Smooth muscle cell (in vitro differentiated cells): ENCODE data around the gene FMO2. TPM values are rescaled to one million over a fixed set of nuclear protein-coding genes. Genes with fewer than 3 reads are reported as not detected.

ENCODE experiments used
- DNase-seq: peaks from one replicate; lab custom pipeline; 2025; ENCODE audit not compliant: unreplicated experiment; lab: John Stamatoyannopoulos, UW
- H2AFZ ChIP-seq: fragments of 200-600 bp; sonication (generic); 2 replicates; pipeline ENCODE4 v1.6.0; 2016; ENCODE audit warnings: antibody characterized with exemption, low read depth, mild to moderate bottlenecking
- H3F3A ChIP-seq: fragments of 200-600 bp; sonication (generic); 2 replicates; pipeline ENCODE4 v1.6.0; 2017; ENCODE audit warnings: antibody characterized with exemption, low read depth
- H3K27ac ChIP-seq: fragments of 200-600 bp; sonication (generic); 2 replicates; pipeline ENCODE4 v1.5.1; 2016; ENCODE audit warnings: low read depth, mild to moderate bottlenecking
- H3K27me3 ChIP-seq: fragments of 200-600 bp; sonication (generic); 2 replicates; pipeline ENCODE4 v1.6.1; 2016; ENCODE audit warnings: low read depth, mild to moderate bottlenecking
- H3K36me3 ChIP-seq: fragments of 200-600 bp; sonication (generic); 2 replicates; pipeline ENCODE4 v1.5.1; 2016; ENCODE audit warnings: low read depth
- H3K4me1 ChIP-seq: fragments of 200-600 bp; sonication (generic); 2 replicates; pipeline ENCODE4 v1.5.1; 2016; ENCODE audit warnings: low read depth
- H3K4me2 ChIP-seq: fragments of 200-600 bp; sonication (generic); 2 replicates; pipeline ENCODE4 v1.6.0; 2016; ENCODE audit warnings: mild to moderate bottlenecking
- H3K4me3 ChIP-seq: fragments of 200-600 bp; sonication (generic); 2 replicates; pipeline ENCODE4 v1.5.1; 2016; ENCODE audit warnings: mild to moderate bottlenecking
- H3K79me2 ChIP-seq: fragments of 200-600 bp; sonication (generic); 2 replicates; pipeline ENCODE4 v1.6.0; 2016; ENCODE audit warnings: low read depth, mild to moderate bottlenecking
- H3K9ac ChIP-seq: fragments of 200-600 bp; sonication (generic); 2 replicates; pipeline ENCODE4 v1.6.0; 2016; ENCODE audit warnings: low read depth
- H3K9me3 ChIP-seq: fragments of 200-600 bp; sonication (generic); replicated peaks from 2 replicates; pipeline ENCODE4 v1.5.1; 2016; ENCODE audit warnings: low read depth
- H4K20me1 ChIP-seq: fragments of 200-600 bp; sonication (generic); 2 replicates; pipeline ENCODE4 v1.6.0; 2016; ENCODE audit warnings: low read depth
- WGBS: methylation state at CpG from one replicate; pipeline ENCODE4 v1.1.7; 2016; ENCODE audit warnings: low lambda C conversion rate; 5-methylcytosine and 5-hydroxymethylcytosine counted together
- polyA plus RNA-seq: library from polyadenylated mRNA; unstranded; fragments of >200 nt; fragmentation: Nextera tagmentation; extraction: Ambion mirVana; gene quantifications from 2 replicates; pipeline ENCODE4 v1.2.1, GENCODE V29; 2016
- small RNA-seq: library from RNA; depleted of rRNA; stranded (forward); fragments of <200 nt; gene quantifications from one replicate; pipeline ENCODE3, GENCODE V24; 2014
- total RNA-seq: library from RNA; depleted of rRNA; stranded (reverse); fragments of >200 nt; gene quantifications from 2 replicates; pipeline ENCODE4 v1.2.3, GENCODE V29; 2014
- TF ChIP-seq, protein P1 (sequence below): fragments of 200-600 bp; sonication (generic); IDR thresholded peaks from 2 replicates; pipeline ENCODE4 v1.5.1; 2017; ENCODE audit warnings: borderline replicate concordance, mild to moderate bottlenecking, antibody characterized with exemption; ENCODE audit not compliant: insufficient read depth, poor library complexity, severe bottlenecking

The FMO2 gene
- total and polyA plus RNA-seq, 2 experiments from 2014 or later = not detected

DNA sequence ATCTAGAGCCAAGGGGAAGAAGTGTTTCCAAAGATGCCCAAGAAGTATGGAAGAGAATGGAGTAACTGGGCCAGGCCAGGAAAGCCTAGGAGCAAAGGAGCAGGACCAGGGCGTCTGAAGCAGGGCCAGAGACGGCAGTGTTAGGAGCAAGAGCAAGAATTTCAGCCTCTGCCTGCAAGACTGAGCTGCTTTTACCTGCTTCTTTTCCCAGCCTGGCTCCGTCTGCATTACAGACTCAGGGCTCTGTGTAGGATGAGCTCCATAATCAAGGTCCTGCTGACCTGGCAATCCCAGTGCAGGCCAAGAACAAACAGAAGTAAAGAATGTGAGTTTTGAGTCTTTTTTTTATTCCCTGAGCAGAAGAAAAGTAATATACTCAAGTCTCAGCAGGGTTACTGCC lies 73.3 kb downstream of the FMO2 start:
- H3K4me3 ChIP-seq = no peak overlapping the region
- H4K20me1 ChIP-seq = no peaks in the 10 kb centered on the region
- DNase-seq = no peak
- H3K4me1 ChIP-seq = peaks cover 13% of the 10 kb centered on the region
- no peak overlapping the region for H3K27ac ChIP-seq
- H3K27me3 ChIP-seq = no peaks in the 10 kb centered on the region
- H2AFZ ChIP-seq = no peak overlapping the region
- no peak overlapping the region for H3K9ac ChIP-seq
- H3K9me3 ChIP-seq = no peaks in the 10 kb centered on the region
- no peaks in the 10 kb centered on the region for H3F3A ChIP-seq
- TF ChIP-seq, protein P1, sequence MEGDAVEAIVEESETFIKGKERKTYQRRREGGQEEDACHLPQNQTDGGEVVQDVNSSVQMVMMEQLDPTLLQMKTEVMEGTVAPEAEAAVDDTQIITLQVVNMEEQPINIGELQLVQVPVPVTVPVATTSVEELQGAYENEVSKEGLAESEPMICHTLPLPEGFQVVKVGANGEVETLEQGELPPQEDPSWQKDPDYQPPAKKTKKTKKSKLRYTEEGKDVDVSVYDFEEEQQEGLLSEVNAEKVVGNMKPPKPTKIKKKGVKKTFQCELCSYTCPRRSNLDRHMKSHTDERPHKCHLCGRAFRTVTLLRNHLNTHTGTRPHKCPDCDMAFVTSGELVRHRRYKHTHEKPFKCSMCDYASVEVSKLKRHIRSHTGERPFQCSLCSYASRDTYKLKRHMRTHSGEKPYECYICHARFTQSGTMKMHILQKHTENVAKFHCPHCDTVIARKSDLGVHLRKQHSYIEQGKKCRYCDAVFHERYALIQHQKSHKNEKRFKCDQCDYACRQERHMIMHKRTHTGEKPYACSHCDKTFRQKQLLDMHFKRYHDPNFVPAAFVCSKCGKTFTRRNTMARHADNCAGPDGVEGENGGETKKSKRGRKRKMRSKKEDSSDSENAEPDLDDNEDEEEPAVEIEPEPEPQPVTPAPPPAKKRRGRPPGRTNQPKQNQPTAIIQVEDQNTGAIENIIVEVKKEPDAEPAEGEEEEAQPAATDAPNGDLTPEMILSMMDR = no peak
- WGBS = 80% methylated on average over 3 of the region's 3 CpGs
- H3K79me2 ChIP-seq = no peaks in the 10 kb centered on the region
- no peak overlapping the region for H3K4me2 ChIP-seq
- H3K36me3 ChIP-seq = no peaks in the 10 kb centered on the region

DNA sequence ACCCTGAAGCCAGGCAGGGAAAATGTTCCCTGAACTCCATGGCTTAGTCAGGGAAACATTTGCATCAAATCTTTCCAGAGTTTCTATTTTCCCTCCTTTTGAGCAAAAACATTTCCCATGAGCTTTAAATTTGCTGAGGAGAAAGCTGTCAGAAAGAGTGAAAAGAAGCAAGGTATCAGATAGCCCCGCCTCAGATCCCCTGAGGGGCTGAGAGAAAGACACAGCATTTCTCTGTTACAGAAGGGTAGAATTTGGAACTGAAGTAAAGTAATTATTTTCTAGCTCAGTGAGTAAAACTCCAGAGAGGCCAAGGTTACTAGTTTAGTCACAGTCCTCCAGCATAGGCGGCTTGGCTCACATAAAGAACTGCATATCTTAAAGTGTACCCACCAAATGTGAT lies 73.8 kb downstream of the FMO2 start:
- DNase-seq = no peak
- Histone ChIP-seq H2AFZ (no peak overlapping the region), H3K9ac (no peak overlapping the region), H3K4me2 (no peak overlapping the region), H3K9me3 (no peaks in the 10 kb centered on the region), H3F3A (no peaks in the 10 kb centered on the region), H3K79me2 (no peaks in the 10 kb centered on the region), H3K36me3 (no peaks in the 10 kb centered on the region), H3K4me1 (peaks cover 13% of the 10 kb centered on the region), H3K4me3 (no peak overlapping the region), H3K27me3 (no peaks in the 10 kb centered on the region), H3K27ac (no peak overlapping the region), H4K20me1 (no peaks in the 10 kb centered on the region)
- WGBS = 64% methylated on average over 2 of the region's 2 CpGs
- TF ChIP-seq, protein P1 = no peak

Small RNA genes within 50 kb of the gene (small RNA-seq; reads per million reads assigned to genes)
- gene RF00019 = not detected

Other genes with a start within 250 kb of the FMO2 start
- not detected in 2 replicates for gene MROH9, start 249.8 kb upstream of the FMO2 start, total RNA-seq
- not detected in 2 replicates for gene MROH9, start 249.8 kb upstream of the FMO2 start, polyA plus RNA-seq
- not detected in 2 replicates for gene FMO3, start 94.4 kb upstream of the FMO2 start, total RNA-seq
- 0.33 TPM in 1 of 2 replicates, not detected in the other for gene FMO3, start 94.4 kb upstream of the FMO2 start, polyA plus RNA-seq
- gene FMO1, start 63.2 kb downstream of the FMO2 start, total RNA-seq = not detected in 2 replicates
- gene FMO1, start 63.2 kb downstream of the FMO2 start, polyA plus RNA-seq = not detected in 2 replicates
- 2.0 and 3.9 TPM in 2 replicates for gene FMO4, start 128.9 kb downstream of the FMO2 start, total RNA-seq
- 0.59 and 2.0 TPM in 2 replicates for gene FMO4, start 128.9 kb downstream of the FMO2 start, polyA plus RNA-seq